Endodermal cell (in vitro differentiated cells): ENCODE data around the gene TM4SF18. TPM values are rescaled to one million over a fixed set of nuclear protein-coding genes. Genes with fewer than 3 reads are reported as not detected.

Experiments
- DNase-seq: peaks from one replicate; pipeline ENCODE4 v3.0.0-alpha.2; 2017
- H3K27ac ChIP-seq: 2 replicates; pipeline ENCODE4 v1.5.1; 2013; ENCODE audit warnings: mild to moderate bottlenecking, low read depth, low read length, moderate library complexity
- H3K27me3 ChIP-seq: 2 replicates; pipeline ENCODE4 v1.6.1; 2013; ENCODE audit warnings: mild to moderate bottlenecking, low read length, moderate library complexity; ENCODE audit not compliant: insufficient read depth, control insufficient read depth, poor library complexity, severe bottlenecking
- H3K36me3 ChIP-seq: 2 replicates; pipeline ENCODE4 v1.7.0; 2013; ENCODE audit warnings: mild to moderate bottlenecking, low read length, moderate library complexity; ENCODE audit not compliant: control insufficient read depth, insufficient read depth
- H3K4me1 ChIP-seq: one replicate; pipeline ENCODE4 v1.7.0; 2013; ENCODE audit warnings: low read length; ENCODE audit not compliant: control insufficient read depth, insufficient read depth
- H3K4me3 ChIP-seq: 2 replicates; pipeline ENCODE4 v1.5.1; 2013; ENCODE audit warnings: mild to moderate bottlenecking, low read length, moderate library complexity
- H3K9ac ChIP-seq: 2 replicates; pipeline ENCODE4 v1.6.1; 2013; ENCODE audit warnings: mild to moderate bottlenecking, low read length, moderate library complexity; ENCODE audit not compliant: poor library complexity, severe bottlenecking; ENCODE audit errors: extremely low read depth
- H3K9me3 ChIP-seq: 2 replicates; pipeline ENCODE4 v1.6.1; 2013; ENCODE audit warnings: mild to moderate bottlenecking, low read length, moderate library complexity; ENCODE audit not compliant: control insufficient read depth
- H3K27ac Mint-ChIP-seq: 2 replicates; pipeline ENCODE4 v1.8.0; 2020; ENCODE audit warnings: mixed read lengths
- H3K27me3 Mint-ChIP-seq: 2 replicates; pipeline ENCODE4 v1.8.0; 2021; ENCODE audit warnings: mild to moderate bottlenecking, mixed read lengths; ENCODE audit not compliant: insufficient read depth
- H3K36me3 Mint-ChIP-seq: 2 replicates; pipeline ENCODE4 v1.8.0; 2020; ENCODE audit warnings: low read depth, mixed read lengths
- H3K4me1 Mint-ChIP-seq: 2 replicates; pipeline ENCODE4 v1.8.0; 2020; ENCODE audit warnings: mixed read lengths
- H3K4me3 Mint-ChIP-seq: 2 replicates; pipeline ENCODE4 v1.8.0; 2020; ENCODE audit warnings: mild to moderate bottlenecking, moderate library complexity, mixed read lengths
- H3K9me3 Mint-ChIP-seq: 2 replicates; pipeline ENCODE4 v1.8.0; 2020; ENCODE audit warnings: mild to moderate bottlenecking, mixed read lengths
- CTCF ChIP-seq: fragments of 200-600 bp; sonication (generic); conservative IDR thresholded peaks from 2 replicates; pipeline ENCODE4 v1.5.0; 2021; ENCODE audit warnings: antibody characterized with exemption, mild to moderate bottlenecking
- WGBS, 2 experiments: methylation state at CpG; one replicate each; pipeline versions ENCODE4 v1.1.5 to v1.1.7; 2013; ENCODE audit warnings: missing lambda C conversion rate in 2 of 2, mixed read lengths in 1 of 2; ENCODE audit not compliant: insufficient coverage in 1 of 2, insufficient read length in 1 of 2; 5-methylcytosine and 5-hydroxymethylcytosine counted together
- total RNA-seq, 2 donors: library from RNA; stranded (reverse); fragmentation: NEBNext Ultra II Directional in 1 of 2; extraction: Animal tissue kit (Norgen Biotek cat#: 25700) in 1 of 2; gene quantifications; 2 replicates in 1 of 2; 3 replicates in 1 of 2; pipeline ENCODE4 v1.2.1, GENCODE V29; 2021

TM4SF18 gene
- total RNA-seq, 2 donors from 2014 or later: 0.58 to 0.62 TPM

GRCh38 chr3:149356044-149356592 lies 22.7 kb upstream of the TM4SF18 start:
- Mint-ChIP-seq H3K36me3 (no peaks in the 10 kb centered on the region), H3K4me1 (peaks cover 6% of the 10 kb centered on the region), H3K4me3 (no peak overlapping the region), H3K9me3 (no peaks in the 10 kb centered on the region), H3K27me3 (no peaks in the 10 kb centered on the region), H3K27ac (no peak overlapping the region)
- no peak for DNase-seq
- Histone ChIP-seq H3K4me3 (no peak overlapping the region), H3K9me3 (no peaks in the 10 kb centered on the region), H3K27me3 (no peaks in the 10 kb centered on the region), H3K4me1 (no peaks in the 10 kb centered on the region), H3K9ac (no peak overlapping the region), H3K36me3 (no peaks in the 10 kb centered on the region), H3K27ac (no peak overlapping the region)
- 93 to 94% methylated on average over 5 to 6 of the region's 6 CpGs for WGBS, 2 experiments
- no peak for TF ChIP-seq CTCF

GRCh38 chr3:149353581-149354184 lies 20.2 kb upstream of the TM4SF18 start:
- Mint-ChIP-seq H3K27ac (no peak overlapping the region), H3K4me3 (no peak overlapping the region), H3K36me3 (no peaks in the 10 kb centered on the region), H3K4me1 (peaks cover 6% of the 10 kb centered on the region), H3K27me3 (no peaks in the 10 kb centered on the region), H3K9me3 (no peaks in the 10 kb centered on the region)
- no peaks in the 10 kb centered on the region for H3K36me3 ChIP-seq
- no peaks in the 10 kb centered on the region for H3K27me3 ChIP-seq
- DNase-seq: no peak
- no peaks in the 10 kb centered on the region for H3K4me1 ChIP-seq
- H3K9ac ChIP-seq: no peak overlapping the region
- no peaks in the 10 kb centered on the region for H3K9me3 ChIP-seq
- no peak overlapping the region for H3K27ac ChIP-seq
- no peak for TF ChIP-seq CTCF
- 82% methylated on average over 1 of the region's 1 CpG; no CpG with 5 or more reads in 1 of the 2 experiments for WGBS, 2 experiments
- no peak overlapping the region for H3K4me3 ChIP-seq

GRCh38 chr3:149352556-149352955 lies 19.1 kb upstream of the TM4SF18 start:
- peak overlapping the region; percentile 17 for H3K4me3 ChIP-seq
- no peaks in the 10 kb centered on the region for H3K27me3 Mint-ChIP-seq
- DNase-seq: peak; percentile 89
- H3K9me3 Mint-ChIP-seq: no peaks in the 10 kb centered on the region
- no peaks in the 10 kb centered on the region for H3K4me1 ChIP-seq
- H3K4me3 Mint-ChIP-seq: no peak overlapping the region
- no peak overlapping the region for H3K27ac ChIP-seq
- TF ChIP-seq CTCF: peak; percentile 83
- H3K36me3 ChIP-seq: no peaks in the 10 kb centered on the region
- no peak overlapping the region for H3K9ac ChIP-seq
- no peaks in the 10 kb centered on the region for H3K36me3 Mint-ChIP-seq
- H3K4me1 Mint-ChIP-seq: peaks cover 6% of the 10 kb centered on the region
- H3K9me3 ChIP-seq: no peaks in the 10 kb centered on the region
- peak overlapping the region; percentile 49 for H3K27ac Mint-ChIP-seq
- H3K27me3 ChIP-seq: no peaks in the 10 kb centered on the region
- 44 to 46% methylated on average over 4 to 7 of the region's 7 CpGs for WGBS, 2 experiments
